WTC11 (cell line): Measurements from ENCODE around the gene FAM107B. TPM values are rescaled to one million over a fixed set of nuclear protein-coding genes. Genes with fewer than 3 reads are reported as not detected.

ENCODE experiments used
- ATAC-seq: fragments of 200-7000 bp; cut with Tn5 transposase; 2 replicates; pipeline ENCODE4 v1.10.0; 2021; ENCODE audit warnings: mild to moderate bottlenecking, moderate library complexity
- CTCF ChIA-PET: fragments of 300-600 bp; sonication (Branson Sonifier 250); formaldehyde crosslinking; loops from one replicate; lab custom pipeline; 2021; ENCODE audit warnings: antibody characterized with exemption; lab: Charles Lee
- POLR2A ChIA-PET: fragments of 350-600 bp; sonication (Branson Sonifier 250); formaldehyde crosslinking; loops from one replicate; lab custom pipeline; 2021; ENCODE audit warnings: antibody characterized with exemption; lab: Charles Lee
- DNase-seq: peaks from one replicate; pipeline ENCODE4 v3.0.0; 2021; ENCODE audit warnings: low spot score
- H3K27ac Mint-ChIP-seq: 2 replicates; pipeline ENCODE4 v1.8.0; 2021; ENCODE audit warnings: mixed read lengths
- H3K27me3 Mint-ChIP-seq: 2 replicates; pipeline ENCODE4 v1.8.0; 2021; ENCODE audit warnings: low read depth, mild to moderate bottlenecking, moderate library complexity, mixed read lengths
- H3K36me3 Mint-ChIP-seq: 2 replicates; pipeline ENCODE4 v1.8.0; 2021; ENCODE audit warnings: mixed read lengths
- H3K4me1 Mint-ChIP-seq: 2 replicates; pipeline ENCODE4 v1.8.0; 2022; ENCODE audit warnings: mixed read lengths
- H3K4me3 Mint-ChIP-seq: 2 replicates; pipeline ENCODE4 v1.8.0; 2021; ENCODE audit warnings: mild to moderate bottlenecking, moderate library complexity, mixed read lengths
- H3K9me3 Mint-ChIP-seq: 2 replicates; pipeline ENCODE4 v1.8.0; 2021; ENCODE audit warnings: mixed read lengths
- AR ChIP-seq: fragments of 250-450 bp; sonication (Bioruptor Pico); IDR thresholded peaks from 2 replicates; pipeline ENCODE4 v1.9.0; 2021; ENCODE audit warnings: mild to moderate bottlenecking
- CDX4 ChIP-seq: fragments of 250-450 bp; sonication (Bioruptor Pico); IDR thresholded peaks from 2 replicates; pipeline ENCODE4 v1.9.0; 2021; ENCODE audit warnings: moderate library complexity, mild to moderate bottlenecking, inconsistent platforms, borderline replicate concordance
- CREM ChIP-seq: sonication (generic); formaldehyde crosslinking; IDR thresholded peaks from 2 replicates; pipeline ENCODE4 v1.8.1; 2022; ENCODE audit warnings: mild to moderate bottlenecking, missing genetic modification reagents, moderate library complexity
- ESRRA ChIP-seq: sonication (generic); formaldehyde crosslinking; IDR thresholded peaks from 2 replicates; pipeline ENCODE4 v1.8.1; 2022; ENCODE audit warnings: mild to moderate bottlenecking, missing genetic modification reagents, borderline replicate concordance
- HMGA2 ChIP-seq: fragments of 250-450 bp; sonication (Bioruptor Pico); IDR thresholded peaks from 2 replicates; pipeline ENCODE4 v1.4.0; 2021; ENCODE audit warnings: mild to moderate bottlenecking, moderate library complexity
- NR2C2 ChIP-seq: sonication (generic); formaldehyde crosslinking; IDR thresholded peaks from 2 replicates; pipeline ENCODE4 v1.8.0; 2022; ENCODE audit warnings: mild to moderate bottlenecking, missing genetic modification reagents
- NR3C1 ChIP-seq: sonication (generic); formaldehyde crosslinking; conservative IDR thresholded peaks from 2 replicates; pipeline ENCODE4 v1.8.1; 2023; ENCODE audit warnings: low read depth, mild to moderate bottlenecking, missing genetic modification reagents
- OVOL2 ChIP-seq: fragments of 250-450 bp; sonication (Bioruptor Pico); IDR thresholded peaks from 2 replicates; pipeline ENCODE4 v1.9.0; 2021; ENCODE audit warnings: mild to moderate bottlenecking, borderline replicate concordance
- SOX15 ChIP-seq: fragments of 250-450 bp; sonication (Bioruptor Pico); IDR thresholded peaks from 2 replicates; pipeline ENCODE4 v1.9.0; 2021; ENCODE audit warnings: mild to moderate bottlenecking
- ZNF317 ChIP-seq: sonication (generic); formaldehyde crosslinking; IDR thresholded peaks from 2 replicates; pipeline ENCODE4 v1.8.1; 2023; ENCODE audit warnings: low read depth, mild to moderate bottlenecking, moderate library complexity, missing genetic modification reagents, borderline replicate concordance
- ZNF425 ChIP-seq: fragments of 250-450 bp; sonication (Bioruptor Pico); conservative IDR thresholded peaks from 2 replicates; pipeline ENCODE4 v1.9.0; 2021; ENCODE audit warnings: mild to moderate bottlenecking
- total RNA-seq: library from RNA; stranded (reverse); gene quantifications from 3 replicates; pipeline ENCODE4 v1.2.3, GENCODE V29; 2021
- TF ChIP-seq, protein P1 (sequence below): sonication (generic); formaldehyde crosslinking; IDR thresholded peaks from 2 replicates; pipeline ENCODE4 v1.8.1; 2023; ENCODE audit warnings: mild to moderate bottlenecking, missing genetic modification reagents
- TF ChIP-seq, protein P2 (sequence below): sonication (generic); formaldehyde crosslinking; IDR thresholded peaks from 2 replicates; pipeline ENCODE4 v1.8.1; 2023; ENCODE audit warnings: mild to moderate bottlenecking, moderate library complexity, missing genetic modification reagents
- TF ChIP-seq, protein P3 (sequence below): sonication (generic); formaldehyde crosslinking; IDR thresholded peaks from 2 replicates; pipeline ENCODE4 v1.8.1; 2022; ENCODE audit warnings: mild to moderate bottlenecking, missing genetic modification reagents, moderate library complexity, borderline replicate concordance

Gene FAM107B
- total RNA-seq, 1 experiment from 2014 or later: 22.4 TPM

- TF ChIP-seq, protein P1, sequence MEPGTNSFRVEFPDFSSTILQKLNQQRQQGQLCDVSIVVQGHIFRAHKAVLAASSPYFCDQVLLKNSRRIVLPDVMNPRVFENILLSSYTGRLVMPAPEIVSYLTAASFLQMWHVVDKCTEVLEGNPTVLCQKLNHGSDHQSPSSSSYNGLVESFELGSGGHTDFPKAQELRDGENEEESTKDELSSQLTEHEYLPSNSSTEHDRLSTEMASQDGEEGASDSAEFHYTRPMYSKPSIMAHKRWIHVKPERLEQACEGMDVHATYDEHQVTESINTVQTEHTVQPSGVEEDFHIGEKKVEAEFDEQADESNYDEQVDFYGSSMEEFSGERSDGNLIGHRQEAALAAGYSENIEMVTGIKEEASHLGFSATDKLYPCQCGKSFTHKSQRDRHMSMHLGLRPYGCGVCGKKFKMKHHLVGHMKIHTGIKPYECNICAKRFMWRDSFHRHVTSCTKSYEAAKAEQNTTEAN (CRISPR knock-in tag): no peak
- TF ChIP-seq SOX15 (no peak), NR3C1 (CRISPR knock-in tag) (no peak)
Observed at GRCh38 chr10:14534152-14534551, 240.5 kb downstream of the FAM107B start (continued).

DNA sequence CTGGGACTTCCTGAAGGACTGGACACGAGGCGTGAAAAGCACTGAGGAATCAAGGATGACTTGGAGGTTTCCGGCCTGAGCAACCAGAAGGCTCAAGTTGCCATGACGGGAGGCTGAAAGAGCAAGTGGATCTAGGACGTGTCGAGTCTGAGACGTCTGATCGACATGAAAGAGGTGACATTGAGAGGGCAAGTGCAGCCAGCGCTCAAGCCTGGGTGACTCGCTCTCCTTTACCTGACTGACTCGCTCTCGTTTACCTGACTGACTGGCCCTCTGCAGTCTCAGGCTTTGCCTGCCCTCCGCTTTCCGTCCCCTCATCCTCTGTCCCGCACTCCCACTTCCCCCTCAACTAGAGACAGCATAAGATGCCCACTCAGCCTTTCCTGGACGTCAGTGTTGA lies 241.4 kb downstream of the FAM107B start:
- CTCF ChIA-PET: interaction anchor here (0.6 to 4.6 kb wide), 3 partner anchors 20 to 356 kb away, joined by 3 to 26 read pairs (median 4); partner anchors contain the start of genes CDNF, HSPA14 and MSANTD7
- Mint-ChIP-seq H3K27me3 (no peaks in the 10 kb centered on the region), H3K4me1 (peaks cover 3% of the 10 kb centered on the region; the same call in 1 of the 2 replicates), H3K36me3 (no peaks in the 10 kb centered on the region; the same call in 1 of the 2 replicates), H3K27ac (peak overlapping the region; percentile 30), H3K4me3 (no peak overlapping the region), H3K9me3 (no peaks in the 10 kb centered on the region)
- POLR2A ChIA-PET: no interaction called here
- DNase-seq (no peak), ATAC-seq (no peak)
- TF ChIP-seq ESRRA: no peak
- TF ChIP-seq ZNF425 (CRISPR knock-in tag): no peak
- no peak for TF ChIP-seq NR3C1 (CRISPR knock-in tag)
- TF ChIP-seq, protein P2, sequence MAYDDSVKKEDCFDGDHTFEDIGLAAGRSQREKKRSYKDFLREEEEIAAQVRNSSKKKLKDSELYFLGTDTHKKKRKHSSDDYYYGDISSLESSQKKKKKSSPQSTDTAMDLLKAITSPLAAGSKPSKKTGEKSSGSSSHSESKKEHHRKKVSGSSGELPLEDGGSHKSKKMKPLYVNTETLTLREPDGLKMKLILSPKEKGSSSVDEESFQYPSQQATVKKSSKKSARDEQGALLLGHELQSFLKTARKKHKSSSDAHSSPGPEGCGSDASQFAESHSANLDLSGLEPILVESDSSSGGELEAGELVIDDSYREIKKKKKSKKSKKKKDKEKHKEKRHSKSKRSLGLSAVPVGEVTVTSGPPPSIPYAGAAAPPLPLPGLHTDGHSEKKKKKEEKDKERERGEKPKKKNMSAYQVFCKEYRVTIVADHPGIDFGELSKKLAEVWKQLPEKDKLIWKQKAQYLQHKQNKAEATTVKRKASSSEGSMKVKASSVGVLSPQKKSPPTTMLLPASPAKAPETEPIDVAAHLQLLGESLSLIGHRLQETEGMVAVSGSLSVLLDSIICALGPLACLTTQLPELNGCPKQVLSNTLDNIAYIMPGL: no peak
- no peak for TF ChIP-seq CREM
- TF ChIP-seq ZNF317 (CRISPR knock-in tag): no peak
- TF ChIP-seq HMGA2 (CRISPR knock-in tag): no peak
- TF ChIP-seq NR2C2: no peak
- TF ChIP-seq AR (CRISPR knock-in tag): no peak
- no peak for TF ChIP-seq OVOL2 (CRISPR knock-in tag)

- Mint-ChIP-seq H3K27me3 (no peaks in the 10 kb centered on the region), H3K4me1 (peaks cover 3% of the 10 kb centered on the region; the same call in 1 of the 2 replicates), H3K4me3 (no peak overlapping the region), H3K27ac (peak overlapping the region; percentile 30; the same call in 1 of the 2 replicates), H3K9me3 (no peaks in the 10 kb centered on the region), H3K36me3 (no peaks in the 10 kb centered on the region; the same call in 1 of the 2 replicates)
- CTCF ChIA-PET: no interaction called here
- TF ChIP-seq, protein P3, sequence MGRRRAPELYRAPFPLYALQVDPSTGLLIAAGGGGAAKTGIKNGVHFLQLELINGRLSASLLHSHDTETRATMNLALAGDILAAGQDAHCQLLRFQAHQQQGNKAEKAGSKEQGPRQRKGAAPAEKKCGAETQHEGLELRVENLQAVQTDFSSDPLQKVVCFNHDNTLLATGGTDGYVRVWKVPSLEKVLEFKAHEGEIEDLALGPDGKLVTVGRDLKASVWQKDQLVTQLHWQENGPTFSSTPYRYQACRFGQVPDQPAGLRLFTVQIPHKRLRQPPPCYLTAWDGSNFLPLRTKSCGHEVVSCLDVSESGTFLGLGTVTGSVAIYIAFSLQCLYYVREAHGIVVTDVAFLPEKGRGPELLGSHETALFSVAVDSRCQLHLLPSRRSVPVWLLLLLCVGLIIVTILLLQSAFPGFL: no peak
- TF ChIP-seq CDX4 (CRISPR knock-in tag): no peak
- DNase-seq: no peak
- POLR2A ChIA-PET: no interaction called here
- no peak for ATAC-seq
Observed at GRCh38 chr10:14532473-14533251, 242.0 kb downstream of the FAM107B start.
